GM18520 (cell line): ENCODE results near the gene EXOG.

ENCODE experiments used
- ATAC-seq: cut with Tn5 transposase; IDR thresholded peaks from one replicate; pipeline ENCODE4 v1.9.1; 2021; ENCODE audit not compliant: unreplicated experiment

The EXOG gene

GRCh38 chr3:38544926-38545325, 48.8 kb downstream of the EXOG start:
- ATAC-seq, result no peak

GRCh38 chr3:38545550-38545949, 49.4 kb downstream of the EXOG start:
- ATAC-seq, result no peak

- no peak for ATAC-seq
Observed at GRCh38 chr3:38545983-38546382, 49.8 kb downstream of the EXOG start.

- no peak for ATAC-seq
Observed at GRCh38 chr3:38548154-38548931, 52.2 kb downstream of the EXOG start.

- no peak for ATAC-seq
Observed at GRCh38 chr3:38549082-38549481, 52.9 kb downstream of the EXOG start.

- no peak for ATAC-seq
Observed at GRCh38 chr3:38549486-38549885, 53.3 kb downstream of the EXOG start.

GRCh38 chr3:38549957-38550840, 54.1 kb downstream of the EXOG start:
- no peak for ATAC-seq

- no peak for ATAC-seq
Observed at GRCh38 chr3:38551026-38551832, 55.1 kb downstream of the EXOG start.

- ATAC-seq, result no peak
Observed at GRCh38 chr3:38552364-38552763, 56.2 kb downstream of the EXOG start.

- no peak for ATAC-seq
Observed at GRCh38 chr3:38553071-38553470, 56.9 kb downstream of the EXOG start.

- no peak for ATAC-seq
Observed at GRCh38 chr3:38554127-38554827, 58.1 kb downstream of the EXOG start.

- no peak for ATAC-seq
Observed at GRCh38 chr3:38555149-38555840, 59.2 kb downstream of the EXOG start.

GRCh38 chr3:38555926-38556325, 59.8 kb downstream of the EXOG start:
- no peak for ATAC-seq

- ATAC-seq, result no peak
Observed at GRCh38 chr3:38556640-38557358, 60.7 kb downstream of the EXOG start.

GRCh38 chr3:38558864-38559263, 62.7 kb downstream of the EXOG start:
- ATAC-seq, result no peak

GRCh38 chr3:38560284-38560683, 64.1 kb downstream of the EXOG start:
- ATAC-seq, result no peak

- ATAC-seq, result no peak
Observed at GRCh38 chr3:38560996-38561717, 65.0 kb downstream of the EXOG start.

GRCh38 chr3:38561746-38562466, 65.8 kb downstream of the EXOG start:
- ATAC-seq, result no peak
